Calu3 (cell line): Measurements from ENCODE around the gene LOXHD1. TPM values are rescaled to one million over a fixed set of nuclear protein-coding genes. Genes with fewer than 3 reads are reported as not detected.

Experiments used
- BruUV-seq: library from RNA; stranded (reverse); fragments of 400-500 nt; replicated peaks from 2 replicates; lab custom pipeline; 2021; lab: Mats Ljungman, UMichigan
- CTCF ChIA-PET: fragments of 300-600 bp; sonication (Branson Sonifier 250); formaldehyde crosslinking; loops from one replicate; lab custom pipeline; 2022; ENCODE audit warnings: antibody characterized with exemption; lab: Charles Lee
- DNase-seq: peaks from one replicate; pipeline ENCODE4 v3.0.0; 2022
- H3K27ac Mint-ChIP-seq: one replicate; pipeline ENCODE4 v1.8.0; 2022; ENCODE audit warnings: mixed read lengths; ENCODE audit not compliant: unreplicated experiment
- H3K27me3 Mint-ChIP-seq: one replicate; pipeline ENCODE4 v1.8.0; 2022; ENCODE audit warnings: mixed read lengths; ENCODE audit not compliant: unreplicated experiment
- H3K36me3 Mint-ChIP-seq: one replicate; pipeline ENCODE4 v1.8.0; 2022; ENCODE audit warnings: mild to moderate bottlenecking, moderate library complexity, mixed read lengths; ENCODE audit not compliant: insufficient read depth, unreplicated experiment
- H3K4me1 Mint-ChIP-seq: one replicate; pipeline ENCODE4 v1.8.0; 2022; ENCODE audit warnings: mild to moderate bottlenecking, low read depth, mixed read lengths; ENCODE audit not compliant: unreplicated experiment
- H3K4me3 Mint-ChIP-seq: one replicate; pipeline ENCODE4 v1.8.0; 2022; ENCODE audit warnings: mild to moderate bottlenecking, low read depth, moderate library complexity, mixed read lengths; ENCODE audit not compliant: unreplicated experiment
- H3K9me3 Mint-ChIP-seq: one replicate; pipeline ENCODE4 v1.8.0; 2022; ENCODE audit warnings: low read depth, mixed read lengths; ENCODE audit not compliant: unreplicated experiment
- intact Hi-C: fragments of 100-400 bp; cut with micrococcal nuclease; formaldehyde crosslinking; loops from one replicate; pipeline ENCODE4 v1.10.0; 2022; ENCODE audit not compliant: unreplicated experiment
- total RNA-seq: library from RNA; stranded (reverse); gene quantifications from 2 replicates; pipeline ENCODE4 v1.2.3, GENCODE V29; 2022
- TF ChIP-seq, protein P1 (sequence below): fragments of 200-600 bp; IDR thresholded peaks from one replicate; pipeline ENCODE4 v1.8.0; 2022; ENCODE audit warnings: antibody characterized with exemption; ENCODE audit not compliant: unreplicated experiment

Gene LOXHD1
- total RNA-seq, 1 experiment from 2014 or later = not detected

DNA sequence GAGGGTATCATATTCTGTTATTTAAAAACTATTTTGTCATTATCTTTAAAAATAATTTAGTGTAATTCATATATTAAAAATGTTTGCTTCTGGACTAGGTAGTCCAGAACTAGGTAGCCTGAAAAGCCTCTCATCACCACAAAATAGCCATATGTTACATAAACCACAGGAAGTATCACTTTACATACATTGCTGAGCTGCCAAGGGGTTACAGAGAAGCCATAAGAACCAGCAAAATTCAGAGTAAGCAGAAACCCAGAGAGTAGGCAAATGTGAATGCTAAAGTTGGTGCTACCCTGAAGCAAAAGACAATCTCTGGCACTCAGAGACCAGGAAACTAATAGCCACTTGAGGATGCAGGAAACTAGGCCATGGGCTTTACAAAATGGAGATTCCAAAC, 60.9 kb downstream of the LOXHD1 start:
- no peaks in the 10 kb centered on the region for H3K36me3 Mint-ChIP-seq
- no peaks in the 10 kb centered on the region for H3K9me3 Mint-ChIP-seq
- BruUV-seq = no TSS peak
- CTCF ChIA-PET = no interaction called here
- peaks cover 55% of the 10 kb centered on the region for H3K27me3 Mint-ChIP-seq
- no peak overlapping the region for H3K27ac Mint-ChIP-seq
- no peak overlapping the region for H3K4me3 Mint-ChIP-seq
- intact Hi-C loops = no loop called here
- no peaks in the 10 kb centered on the region for H3K4me1 Mint-ChIP-seq
- no peak for DNase-seq
- TF ChIP-seq, protein P1, sequence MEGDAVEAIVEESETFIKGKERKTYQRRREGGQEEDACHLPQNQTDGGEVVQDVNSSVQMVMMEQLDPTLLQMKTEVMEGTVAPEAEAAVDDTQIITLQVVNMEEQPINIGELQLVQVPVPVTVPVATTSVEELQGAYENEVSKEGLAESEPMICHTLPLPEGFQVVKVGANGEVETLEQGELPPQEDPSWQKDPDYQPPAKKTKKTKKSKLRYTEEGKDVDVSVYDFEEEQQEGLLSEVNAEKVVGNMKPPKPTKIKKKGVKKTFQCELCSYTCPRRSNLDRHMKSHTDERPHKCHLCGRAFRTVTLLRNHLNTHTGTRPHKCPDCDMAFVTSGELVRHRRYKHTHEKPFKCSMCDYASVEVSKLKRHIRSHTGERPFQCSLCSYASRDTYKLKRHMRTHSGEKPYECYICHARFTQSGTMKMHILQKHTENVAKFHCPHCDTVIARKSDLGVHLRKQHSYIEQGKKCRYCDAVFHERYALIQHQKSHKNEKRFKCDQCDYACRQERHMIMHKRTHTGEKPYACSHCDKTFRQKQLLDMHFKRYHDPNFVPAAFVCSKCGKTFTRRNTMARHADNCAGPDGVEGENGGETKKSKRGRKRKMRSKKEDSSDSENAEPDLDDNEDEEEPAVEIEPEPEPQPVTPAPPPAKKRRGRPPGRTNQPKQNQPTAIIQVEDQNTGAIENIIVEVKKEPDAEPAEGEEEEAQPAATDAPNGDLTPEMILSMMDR = no peak

DNA sequence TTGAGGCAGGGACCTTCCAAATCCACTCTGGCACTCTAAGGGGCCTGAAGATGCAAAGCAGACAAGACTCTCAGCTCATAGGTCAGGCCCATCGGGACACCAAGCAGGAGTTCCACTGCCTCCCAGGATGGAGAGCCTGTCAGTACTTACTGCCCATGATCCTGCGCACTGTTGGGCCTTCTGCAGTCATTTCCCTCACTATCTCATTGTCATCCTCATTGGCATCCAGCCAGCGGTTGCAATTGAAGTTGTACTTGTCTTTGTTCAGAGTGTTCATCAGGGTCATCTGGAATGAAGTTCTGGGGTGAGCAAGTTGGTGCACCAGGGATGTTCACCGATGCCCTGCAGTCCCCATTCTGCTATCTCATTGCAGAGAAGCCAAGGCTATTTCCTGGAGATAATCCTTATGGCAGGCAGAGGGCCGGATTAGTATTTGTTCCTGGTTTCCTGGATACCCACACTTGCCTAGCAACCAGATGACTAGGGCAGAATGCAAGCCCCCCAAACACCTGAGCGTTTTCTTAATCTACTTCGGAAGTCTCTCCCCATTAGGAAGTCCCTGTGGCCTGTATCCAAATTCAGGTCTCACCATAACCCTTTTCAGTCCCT, 65.1 kb downstream of the LOXHD1 start:
- H3K4me1 Mint-ChIP-seq = no peaks in the 10 kb centered on the region
- DNase-seq = no peak
- peaks cover 90% of the 10 kb centered on the region for H3K27me3 Mint-ChIP-seq
- CTCF ChIA-PET = no interaction called here
- H3K27ac Mint-ChIP-seq = no peak overlapping the region
- H3K36me3 Mint-ChIP-seq = no peaks in the 10 kb centered on the region
- TF ChIP-seq, protein P1 = no peak
- no TSS peak for BruUV-seq
- H3K4me3 Mint-ChIP-seq = no peak overlapping the region
- H3K9me3 Mint-ChIP-seq = no peaks in the 10 kb centered on the region
- intact Hi-C loops = no loop called here

DNA sequence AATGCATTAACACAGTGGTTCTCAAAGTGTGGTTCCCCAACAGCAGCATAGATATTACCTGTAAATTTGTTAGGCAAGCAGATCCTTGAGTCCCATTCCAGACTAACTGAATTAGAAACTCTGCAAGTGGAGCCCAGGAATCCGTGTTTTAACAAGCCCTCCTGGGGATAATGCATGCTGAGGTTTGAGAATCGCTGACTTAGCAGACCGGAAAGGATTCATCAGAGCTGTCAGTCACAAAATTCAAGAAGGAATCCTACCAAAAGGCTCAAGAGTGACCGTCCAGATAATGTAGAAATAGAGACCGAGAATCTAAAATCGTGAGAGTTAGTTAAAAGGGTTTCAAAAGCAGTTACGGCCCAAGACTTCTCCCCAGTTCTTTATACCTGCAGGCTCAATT, 66.9 kb downstream of the LOXHD1 start:
- H3K4me3 Mint-ChIP-seq = no peak overlapping the region
- CTCF ChIA-PET = no interaction called here
- no peaks in the 10 kb centered on the region for H3K9me3 Mint-ChIP-seq
- TF ChIP-seq, protein P1 = no peak
- no TSS peak for BruUV-seq
- no peak for DNase-seq
- no peaks in the 10 kb centered on the region for H3K36me3 Mint-ChIP-seq
- H3K27ac Mint-ChIP-seq = no peak overlapping the region
- H3K27me3 Mint-ChIP-seq = peaks cover 91% of the 10 kb centered on the region
- no peaks in the 10 kb centered on the region for H3K4me1 Mint-ChIP-seq
- intact Hi-C loops = no loop called here

DNA sequence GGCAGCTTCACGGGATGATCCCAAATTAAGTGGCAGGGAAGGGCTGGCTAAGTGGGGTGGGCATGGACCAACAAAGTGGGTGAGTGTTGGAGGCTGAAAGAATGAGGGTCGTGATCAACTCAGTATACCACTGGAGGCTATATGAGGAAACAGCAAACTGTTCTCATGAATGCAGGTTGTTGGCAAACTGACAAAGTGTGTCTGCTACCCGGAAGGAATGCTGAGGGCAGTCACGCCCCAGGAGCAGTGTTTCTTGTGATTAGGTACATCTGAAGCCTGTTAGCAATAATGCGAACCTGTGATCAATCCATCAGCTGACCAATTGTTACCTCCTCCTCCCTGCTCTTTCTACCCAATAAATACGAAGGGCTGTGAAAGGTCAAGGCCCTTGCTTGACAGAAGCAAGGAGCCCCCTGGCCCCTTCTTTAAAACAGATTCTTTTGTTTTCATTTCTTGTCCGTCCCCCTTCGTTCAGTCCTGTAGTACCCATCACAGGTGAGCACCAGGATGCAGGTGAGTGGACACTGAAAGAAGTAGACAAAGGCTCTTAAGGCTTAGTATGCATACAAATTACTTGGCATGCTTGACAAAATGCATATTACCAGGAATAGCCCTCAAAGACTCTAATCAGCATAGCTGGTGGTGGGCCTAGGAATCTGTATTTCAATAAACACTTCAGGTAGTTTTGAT, 67.9 kb downstream of the LOXHD1 start:
- H3K27ac Mint-ChIP-seq = no peak overlapping the region
- CTCF ChIA-PET = no interaction called here
- H3K4me3 Mint-ChIP-seq = no peak overlapping the region
- peaks cover 86% of the 10 kb centered on the region for H3K27me3 Mint-ChIP-seq
- H3K4me1 Mint-ChIP-seq = no peaks in the 10 kb centered on the region
- DNase-seq = no peak
- H3K36me3 Mint-ChIP-seq = no peaks in the 10 kb centered on the region
- H3K9me3 Mint-ChIP-seq = no peaks in the 10 kb centered on the region
- BruUV-seq = no TSS peak
- TF ChIP-seq, protein P1 = no peak
- intact Hi-C loops = no loop called here
